Endothelial cell of coronary artery (primary cell): ENCODE measurements around the gene DEGS2. TPM values are rescaled to one million over a fixed set of nuclear protein-coding genes. Genes with fewer than 3 reads are reported as not detected.

ENCODE experiments used
- total RNA-seq: library from RNA; depleted of rRNA; stranded (reverse); fragments of >200 nt; gene quantifications from 2 replicates; pipeline ENCODE4 v1.2.3, GENCODE V29; 2014

The DEGS2 gene
- total RNA-seq, result 0.09 TPM in 1 of 2 replicates, not detected in the other

DNA sequence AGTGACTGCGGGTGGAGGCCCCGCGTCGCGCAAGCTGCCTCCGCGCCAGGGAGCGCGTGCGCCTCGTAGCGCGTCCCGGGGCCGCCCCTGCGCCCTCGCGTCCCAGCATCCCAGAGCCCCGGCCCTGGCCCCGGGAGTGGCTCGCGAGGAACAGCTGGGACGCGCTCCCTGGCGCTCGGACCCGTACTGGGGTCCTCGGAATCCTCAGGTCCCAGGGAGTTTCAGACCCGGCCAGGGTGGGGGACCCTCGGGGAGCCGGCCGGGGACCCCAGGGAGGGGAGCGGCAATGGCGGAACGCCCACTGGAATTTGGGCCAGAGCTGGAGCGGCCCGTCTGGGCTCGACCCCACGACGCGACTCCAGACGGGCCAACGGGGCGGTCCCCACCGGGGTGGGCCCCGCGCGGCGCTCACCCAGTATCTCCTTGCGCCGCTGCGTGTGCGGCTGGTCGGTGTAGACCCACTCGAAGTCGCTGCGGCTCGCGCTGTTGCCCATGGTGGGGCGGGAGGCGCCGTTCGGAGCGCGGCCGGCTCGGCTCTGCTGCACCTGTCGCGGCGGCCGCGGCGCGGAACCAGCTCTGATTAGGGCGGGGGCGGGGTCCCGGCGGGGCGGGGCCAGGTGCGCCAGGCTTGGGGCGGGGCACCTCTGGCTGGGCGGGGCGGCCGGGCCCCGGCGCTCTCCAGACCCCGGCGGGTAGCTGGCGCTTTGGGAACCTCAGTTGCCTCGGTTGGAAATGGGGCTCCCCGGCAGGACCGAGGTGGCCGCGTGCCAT is at the start of gene DEGS2:
Gene DEGS2 (minus strand): TSS at position 552 of the 771 bp plus-strand sequence. CDS start 58 bp downstream, at position 494.

Other genes with a start within 250 kb of the DEGS2 start
- 13.4 and 14.6 TPM in 2 replicates for gene EVL, start 94.2 kb downstream of the DEGS2 start, total RNA-seq
- gene YY1, start 79.5 kb upstream of the DEGS2 start, total RNA-seq, result 42.4 and 53.8 TPM in 2 replicates
- gene SLC25A29, start 146.8 kb upstream of the DEGS2 start, total RNA-seq, result 37.3 and 42.4 TPM in 2 replicates
- gene SLC25A47, start 163.7 kb upstream of the DEGS2 start, total RNA-seq, result not detected in 2 replicates
- gene WDR25, start 216.8 kb upstream of the DEGS2 start, total RNA-seq, result 16.8 and 18.6 TPM in 2 replicates